Ascending aorta (tissue), 2 donors: ENCODE measurements around the gene PCSK6. TPM values are rescaled to one million over a fixed set of nuclear protein-coding genes. Genes with fewer than 3 reads are reported as not detected.

Experiments used
- DNase-seq, 2 donors: peaks; one replicate each; pipeline ENCODE4 v3.0.0-alpha.2; 2019; ENCODE audit warnings: low spot score in 2 of 2
- H3K27ac ChIP-seq, 2 donors: fragments of 200-600 bp; sonication (generic); one replicate each; pipeline ENCODE4 v1.5.1; 2016 to 2017; ENCODE audit warnings: mild to moderate bottlenecking in 1 of 2
- H3K27me3 ChIP-seq: fragments of 200-600 bp; sonication (generic); one replicate; pipeline ENCODE4 v1.5.1; 2017
- H3K36me3 ChIP-seq, 2 donors: fragments of 200-600 bp; sonication (generic); one replicate each; pipeline ENCODE4 v1.5.1; 2016
- H3K4me1 ChIP-seq, 2 donors: fragments of 200-600 bp; sonication (generic); one replicate each; pipeline ENCODE4 v1.5.1; 2016 to 2017; ENCODE audit warnings: mild to moderate bottlenecking in 1 of 2
- H3K4me3 ChIP-seq, 2 donors: fragments of 200-600 bp; sonication (generic); one replicate each; pipeline ENCODE4 v1.5.1; 2016 to 2017; ENCODE audit warnings: mild to moderate bottlenecking in 1 of 2
- H3K9me3 ChIP-seq, 2 donors: fragments of 200-600 bp; sonication (generic); one replicate each; pipeline ENCODE4 v1.5.1; 2016
- CTCF ChIP-seq, 3 experiments: fragments of 200-600 bp in 2 of 3; fragments of 450-650 bp in 1 of 3; sonication (generic) in 2 of 3; IDR thresholded peaks; one replicate each; pipeline ENCODE4 v1.5.1; 2016 to 2019; ENCODE audit warnings: antibody characterized with exemption in 3 of 3, mild to moderate bottlenecking in 1 of 3, moderate library complexity in 1 of 3
- intact Hi-C: fragments of 100-400 bp; cut with DNase I; formaldehyde crosslinking; loops from one replicate; pipeline ENCODE4 v1.15.1; 2023
- total RNA-seq: library from RNA; depleted of rRNA; stranded (reverse); fragments of >200 nt; gene quantifications from one replicate; pipeline ENCODE4 v1.1.0, GENCODE V29; 2016

The PCSK6 gene
- total RNA-seq, 1 donor from 2014 or later, result 3.9 TPM

- intact Hi-C loops, result no loop called here
- TF ChIP-seq CTCF (IDR thresholded peaks at IDR 0.05), result no peak
- Histone ChIP-seq H3K4me1 (no peaks in the 10 kb centered on the region), H3K4me3 (no peak overlapping the region), H3K27me3 (no peaks in the 10 kb centered on the region), H3K9me3 (no peaks in the 10 kb centered on the region), H3K36me3 (no peaks in the 10 kb centered on the region), H3K27ac (no peak overlapping the region)
- no peak for DNase-seq
These were observed 119.8 kb downstream of the PCSK6 start for GRCh38 chr15:101369676-101370075.

DNA sequence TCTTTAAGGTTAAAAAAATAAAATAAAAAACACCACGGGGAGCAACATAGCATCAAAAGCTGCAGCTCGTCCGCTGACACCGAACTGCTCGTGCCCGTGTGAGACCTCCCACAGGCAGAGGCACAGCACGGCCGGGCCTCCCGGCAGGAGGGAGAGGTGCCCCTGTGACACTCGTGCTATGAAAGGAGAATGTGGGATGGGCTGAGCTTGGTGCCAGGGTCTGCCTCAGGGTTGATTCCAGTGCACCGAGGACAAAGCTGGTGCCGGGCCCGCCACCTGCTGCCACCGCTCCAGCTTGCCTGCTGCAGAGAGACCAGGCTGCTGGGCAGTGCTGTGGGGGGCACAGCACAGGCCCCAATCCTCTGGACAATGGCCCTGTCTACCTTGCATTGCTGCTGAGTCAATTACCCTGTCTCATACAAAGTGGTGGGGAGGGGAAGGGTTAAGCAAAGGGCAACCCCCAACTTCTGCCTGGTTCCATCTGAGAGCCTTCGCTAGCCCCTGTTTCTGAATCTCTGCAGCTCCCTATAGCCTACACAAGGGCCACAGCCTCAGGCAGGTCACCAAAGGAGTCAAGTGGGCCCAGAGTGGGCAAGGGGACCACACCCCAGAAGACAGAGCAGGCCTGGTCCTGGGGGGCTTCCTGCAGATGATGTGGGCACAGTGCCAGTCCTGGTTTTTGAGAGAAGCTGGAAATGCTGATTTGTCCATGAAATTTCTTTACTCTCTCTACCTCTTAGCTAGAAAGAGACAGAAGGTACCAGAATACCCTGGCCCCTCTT, 120.5 kb downstream of the PCSK6 start:
- no peak for DNase-seq
- intact Hi-C loops, result no loop called here
- Histone ChIP-seq H3K4me3 (no peak overlapping the region), H3K27ac (no peak overlapping the region), H3K36me3 (no peaks in the 10 kb centered on the region), H3K4me1 (no peaks in the 10 kb centered on the region), H3K9me3 (no peaks in the 10 kb centered on the region), H3K27me3 (no peaks in the 10 kb centered on the region)
- TF ChIP-seq CTCF (IDR thresholded peaks at IDR 0.05), result no peak

- no peak for DNase-seq
- TF ChIP-seq CTCF (IDR thresholded peaks at IDR 0.05), result no peak
- no peaks in the 10 kb centered on the region for H3K4me1 ChIP-seq
- no peaks in the 10 kb centered on the region for H3K27me3 ChIP-seq
- no peaks in the 10 kb centered on the region for H3K36me3 ChIP-seq
- H3K9me3 ChIP-seq, result no peaks in the 10 kb centered on the region
- H3K27ac ChIP-seq, result no peak overlapping the region
- H3K4me3 ChIP-seq, result no peak overlapping the region
- intact Hi-C loops, result no loop called here
These were observed 121.3 kb downstream of the PCSK6 start for GRCh38 chr15:101368086-101368780.

DNA sequence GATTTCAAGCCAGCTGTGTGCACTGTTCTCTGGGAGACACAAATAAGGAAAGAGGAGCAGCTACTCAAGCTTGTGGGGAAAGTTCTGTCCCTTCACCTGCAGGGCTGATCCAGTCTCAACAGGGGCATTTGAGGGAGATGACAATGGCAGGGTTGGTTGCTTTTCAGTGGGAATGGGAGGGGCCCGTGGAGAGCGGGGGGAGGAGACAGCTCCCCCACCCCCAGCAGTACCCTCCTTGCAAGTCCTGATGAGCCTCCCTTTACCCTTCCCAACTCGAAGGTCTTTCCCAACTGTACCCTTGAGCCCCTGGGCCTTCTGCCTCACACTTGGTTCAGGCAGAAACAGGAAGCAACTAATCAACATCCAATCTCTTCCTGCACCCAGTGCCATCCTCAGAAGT, 122.7 kb downstream of the PCSK6 start:
- TF ChIP-seq CTCF (IDR thresholded peaks at IDR 0.05), result no peak
- Histone ChIP-seq H3K27ac (no peak overlapping the region), H3K4me3 (no peak overlapping the region), H3K4me1 (no peaks in the 10 kb centered on the region), H3K9me3 (no peaks in the 10 kb centered on the region), H3K27me3 (no peaks in the 10 kb centered on the region), H3K36me3 (no peaks in the 10 kb centered on the region)
- DNase-seq, result no peak
- intact Hi-C loops, result no loop called here

DNA sequence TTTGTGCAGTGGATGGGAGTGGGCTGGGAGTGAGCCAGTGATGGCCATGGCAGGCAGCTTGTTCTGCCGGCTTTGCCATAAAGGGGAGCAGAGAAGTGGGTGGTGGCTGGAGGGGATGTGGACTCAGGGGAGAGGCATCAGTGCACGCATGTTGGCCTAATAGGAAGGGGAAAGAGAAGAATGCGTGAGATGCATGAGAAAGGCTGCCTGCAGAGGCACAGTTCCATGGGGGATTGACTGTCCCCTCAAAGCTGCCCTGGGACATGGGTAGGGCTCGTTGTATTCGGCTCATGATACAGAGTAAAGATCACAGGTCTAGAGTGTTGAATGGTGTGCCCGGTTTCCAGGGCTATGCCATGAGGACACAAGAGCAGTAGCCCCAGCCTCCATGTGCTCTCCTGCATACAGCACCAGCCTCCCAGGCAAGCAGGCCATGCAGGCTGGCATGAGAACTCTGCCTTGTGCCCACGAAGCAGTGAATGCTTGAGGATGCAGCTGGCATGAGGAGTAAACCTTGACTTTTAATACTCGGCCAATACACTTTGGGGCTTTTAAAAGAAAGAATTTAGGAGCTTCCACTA, 126.4 kb downstream of the PCSK6 start:
- Histone ChIP-seq H3K27ac (no peak overlapping the region), H3K36me3 (no peaks in the 10 kb centered on the region), H3K4me3 (no peak overlapping the region), H3K27me3 (no peaks in the 10 kb centered on the region), H3K4me1 (no peaks in the 10 kb centered on the region), H3K9me3 (no peaks in the 10 kb centered on the region)
- intact Hi-C loops, result no loop called here
- peak in 1 of 2 donors; percentile 56 for DNase-seq
- no peak for TF ChIP-seq CTCF (IDR thresholded peaks at IDR 0.05)
